Right cardiac atrium (tissue), 5 donors: ENCODE results near the gene RANBP2. TPM values are rescaled to one million over a fixed set of nuclear protein-coding genes. Genes with fewer than 3 reads are reported as not detected.
"Not testable (repeated sequence)": the region's sequence is repeated elsewhere in the genome, so short reads cannot be mapped to it uniquely, and the experiment has no call there.

Experiments
- ATAC-seq, 2 donors: fragments of 200-7000 bp; cut with Tn5 transposase; one replicate each; pipeline versions ENCODE4 v1.8.0 to v1.9.1; 2020; ENCODE audit warnings: moderate library complexity in 2 of 2, mild to moderate bottlenecking in 1 of 2
- DNase-seq, 3 donors: peaks; one replicate each; pipeline ENCODE4 v3.0.0-alpha.2; 2020
- H3K27ac ChIP-seq: one replicate; pipeline ENCODE4 v1.5.1; 2013; ENCODE audit warnings: mild to moderate bottlenecking, low read length, control low read depth, moderate library complexity
- H3K27me3 ChIP-seq: one replicate; pipeline ENCODE4 v1.6.1; 2013; ENCODE audit not compliant: control insufficient read depth, insufficient read depth
- H3K4me1 ChIP-seq: one replicate; pipeline ENCODE4 v1.6.1; 2013; ENCODE audit warnings: low read length; ENCODE audit not compliant: control insufficient read depth, insufficient read depth
- H3K4me3 ChIP-seq: one replicate; pipeline ENCODE4 v1.5.1; 2013; ENCODE audit warnings: low read length, control low read depth
- H3K9me3 ChIP-seq: one replicate; pipeline ENCODE4 v1.6.1; 2013; ENCODE audit warnings: low read length; ENCODE audit not compliant: control insufficient read depth
- WGBS: extraction: QIAGEN DNeasy Blood & Tissue Kit; methylation state at CpG from one replicate; pipeline ENCODE4 v1.1.7; 2013; 5-methylcytosine and 5-hydroxymethylcytosine counted together
- intact Hi-C, 4 donors: fragments of 100-400 bp; cut with DNase I; formaldehyde crosslinking; loops; one replicate each; pipeline versions ENCODE4 v1.11.0 to v1.14.0; 2022 to 2023
- polyA plus RNA-seq: library from polyadenylated mRNA; stranded (reverse); fragments of 200-250 nt; gene quantifications from one replicate; pipeline ENCODE4 v1.2.3, GENCODE V29; 2013
- total RNA-seq, 4 donors: library from RNA; stranded (reverse); fragmentation: NEBNext Ultra II Directional; extraction: Animal tissue kit (Norgen Biotek cat#: 25700); gene quantifications; one replicate each; pipeline ENCODE4 v1.2.1, GENCODE V29; 2021
- donor health status: healthy with polysubstance abuse.
- donor health status: DM: no; HTN: yes; CAD: no.
- donor health status: DM: no; HTN: no; CAD: no.
- donor health status: DM: no; HTN: yes; CAD: no; lungs with severe emphysema.
- donor health status: DM: yes; HTN: yes; CAD: no.

The RANBP2 gene
- total and polyA plus RNA-seq, 5 donors, result 15.8 to 70.4 (median 54.8) TPM

DNA sequence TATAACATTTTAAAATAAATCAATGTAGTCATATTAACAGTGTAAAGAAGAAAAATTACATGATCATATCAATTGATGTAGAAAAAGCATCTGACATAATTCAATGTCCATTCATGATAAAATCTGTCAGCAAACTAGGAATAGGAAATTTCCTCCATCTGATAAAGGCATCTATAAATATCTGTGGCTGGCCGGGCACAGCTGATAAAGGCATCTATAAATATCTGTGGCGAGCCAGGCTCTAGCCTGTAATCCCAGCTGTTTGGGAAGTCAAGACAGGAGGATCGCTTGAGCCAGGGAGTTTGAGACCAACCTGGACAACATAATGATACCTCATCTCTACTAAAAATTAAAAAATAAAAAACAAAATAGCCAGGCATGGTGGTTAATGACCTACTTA is 18.1 kb upstream of the RANBP2 start:
- 11% methylated on average over 3 of the region's 3 CpGs for WGBS
- intact Hi-C loops, result no loop called here
- Histone ChIP-seq H3K9me3 (no peaks in the 10 kb centered on the region), H3K4me1 (no peaks in the 10 kb centered on the region), H3K27me3 (no peaks in the 10 kb centered on the region), H3K27ac (no peak overlapping the region), H3K4me3 (no peak overlapping the region)
- DNase-seq (no peak), ATAC-seq (no peak)

DNA sequence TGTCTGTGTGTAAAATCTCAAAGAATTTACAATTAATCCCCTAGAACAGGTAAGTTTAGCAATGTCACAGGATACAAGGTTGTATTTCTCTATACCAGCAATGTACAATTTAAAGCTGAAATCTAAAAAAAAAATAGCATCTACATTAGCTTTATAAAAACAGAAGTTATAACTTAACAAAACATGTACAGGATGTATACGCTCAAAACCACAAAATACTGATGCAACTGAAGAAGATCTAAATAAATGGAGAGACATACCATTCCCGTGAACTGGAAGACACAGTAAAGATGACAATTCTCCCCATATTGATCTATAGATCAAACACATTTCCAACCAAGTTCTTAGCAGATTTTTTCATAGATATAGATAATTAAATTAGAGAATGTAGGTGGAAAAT is 17.5 kb upstream of the RANBP2 start:
- DNase-seq, result no peak
- H3K4me3 ChIP-seq, result no peak overlapping the region
- no peaks in the 10 kb centered on the region for H3K9me3 ChIP-seq
- 79% methylated on average over 2 of the region's 2 CpGs for WGBS
- intact Hi-C loops, result no loop called here
- no peaks in the 10 kb centered on the region for H3K27me3 ChIP-seq
- H3K27ac ChIP-seq, result no peak overlapping the region
- H3K4me1 ChIP-seq, result no peaks in the 10 kb centered on the region
- no peak for ATAC-seq

DNA sequence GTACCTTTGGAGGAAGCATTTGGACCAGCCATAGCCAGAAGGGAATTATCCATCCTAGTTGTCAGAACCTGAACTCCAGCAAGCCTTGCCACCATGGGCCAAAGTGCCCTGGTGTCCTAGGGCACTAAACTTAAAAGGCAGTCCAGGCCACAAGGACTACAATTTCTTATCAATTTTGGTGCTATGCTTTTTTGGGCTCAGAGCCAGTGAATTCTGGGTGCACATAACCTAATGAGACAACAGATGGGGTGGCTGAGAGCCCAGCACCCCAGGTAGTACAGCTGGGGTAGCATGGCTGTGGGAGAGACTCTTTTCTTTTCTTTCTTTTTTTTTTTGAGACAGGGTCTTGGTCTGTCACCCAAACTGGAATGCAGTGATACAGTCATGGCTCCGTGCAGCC is 14.4 kb upstream of the RANBP2 start:
- no peak for DNase-seq
- Histone ChIP-seq H3K4me1 (no peaks in the 10 kb centered on the region), H3K9me3 (no peaks in the 10 kb centered on the region), H3K27me3 (no peaks in the 10 kb centered on the region), H3K4me3 (no peak overlapping the region), H3K27ac (no peak overlapping the region)
- intact Hi-C loops, result no loop called here
- ATAC-seq, result no peak
- WGBS, result 91% methylated on average over 1 of the region's 1 CpG

GRCh38 chr2:108707300-108707699 is 12.0 kb upstream of the RANBP2 start:
- DNase-seq, result no peak
- Histone ChIP-seq H3K27me3 (no peaks in the 10 kb centered on the region), H3K4me3 (no peak overlapping the region), H3K4me1 (no peaks in the 10 kb centered on the region), H3K9me3 (no peaks in the 10 kb centered on the region), H3K27ac (no peak overlapping the region)
- intact Hi-C loops, result no loop called here
- no peak for ATAC-seq

DNA sequence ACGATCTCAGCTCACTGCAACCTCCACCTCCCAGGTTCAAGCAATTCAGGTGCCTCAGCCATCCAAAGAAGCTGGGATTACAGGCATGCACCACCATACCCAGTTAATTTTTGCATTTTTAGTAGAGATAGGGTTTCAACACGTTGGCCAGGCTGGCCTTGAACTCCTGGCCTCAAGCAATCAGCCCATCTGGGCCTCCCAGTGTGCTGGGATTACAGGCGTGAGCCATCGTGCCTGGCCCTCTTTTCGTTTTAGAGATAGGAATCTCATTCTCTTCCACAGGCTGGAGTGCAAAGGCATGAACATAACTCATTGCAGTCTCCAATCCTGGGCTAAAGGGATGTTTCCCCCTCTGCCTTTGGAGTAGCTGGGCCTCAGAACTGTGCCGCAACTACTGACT is 2.3 kb upstream of the RANBP2 start:
- H3K27me3 ChIP-seq, H3K4me3 ChIP-seq, H3K4me1 ChIP-seq, intact Hi-C loops, DNase-seq, H3K27ac ChIP-seq, ATAC-seq, H3K9me3 ChIP-seq: not testable (repeated sequence)
- 68% methylated on average over 6 of the region's 6 CpGs for whole genome bisulfite sequencing

GRCh38 chr2:108726048-108726447 is 6.8 kb downstream of the RANBP2 start:
- WGBS, result 78% methylated on average over 9 of the region's 9 CpGs
- H3K4me1 ChIP-seq, H3K4me3 ChIP-seq, ATAC-seq, intact Hi-C loops, DNase-seq, H3K27ac ChIP-seq, H3K9me3 ChIP-seq, H3K27me3 ChIP-seq: not testable (repeated sequence)

GRCh38 chr2:108734656-108735055 is 15.4 kb downstream of the RANBP2 start:
- intact Hi-C loops, DNase-seq, H3K27me3 ChIP-seq, H3K9me3 ChIP-seq, H3K4me3 ChIP-seq, H3K27ac ChIP-seq, H3K4me1 ChIP-seq, ATAC-seq: not testable (repeated sequence)
- 88% methylated on average over 6 of the region's 6 CpGs for WGBS

GRCh38 chr2:108757973-108758372 is 38.7 kb downstream of the RANBP2 start:
- ATAC-seq, H3K4me3 ChIP-seq, H3K4me1 ChIP-seq, H3K27ac ChIP-seq, H3K27me3 ChIP-seq, H3K9me3 ChIP-seq, intact Hi-C loops: not testable (repeated sequence)
- peak in 1 of 3 donors; percentile 9 for DNase-seq
- WGBS, result 96% methylated on average over 9 of the region's 9 CpGs

- DNase-seq, H3K9me3 ChIP-seq, H3K27me3 ChIP-seq, intact Hi-C loops, ATAC-seq, H3K27ac ChIP-seq, H3K4me3 ChIP-seq, H3K4me1 ChIP-seq: not testable (repeated sequence)
These were observed 43.3 kb downstream of the RANBP2 start for GRCh38 chr2:108762618-108763017.

GRCh38 chr2:108766671-108767070 is 47.4 kb downstream of the RANBP2 start:
- WGBS, result 91% methylated on average over 5 of the region's 5 CpGs
- H3K9me3 ChIP-seq, H3K27me3 ChIP-seq, H3K4me3 ChIP-seq, DNase-seq, ATAC-seq, H3K4me1 ChIP-seq, intact Hi-C loops, H3K27ac ChIP-seq: not testable (repeated sequence)

- H3K27me3 ChIP-seq, H3K27ac ChIP-seq, intact Hi-C loops, H3K4me1 ChIP-seq, H3K4me3 ChIP-seq, H3K9me3 ChIP-seq, DNase-seq, ATAC-seq: not testable (repeated sequence)
- 92% methylated on average over 1 of the region's 2 CpGs for WGBS
These were observed 48.6 kb downstream of the RANBP2 start for GRCh38 chr2:108767859-108768258.

DNA sequence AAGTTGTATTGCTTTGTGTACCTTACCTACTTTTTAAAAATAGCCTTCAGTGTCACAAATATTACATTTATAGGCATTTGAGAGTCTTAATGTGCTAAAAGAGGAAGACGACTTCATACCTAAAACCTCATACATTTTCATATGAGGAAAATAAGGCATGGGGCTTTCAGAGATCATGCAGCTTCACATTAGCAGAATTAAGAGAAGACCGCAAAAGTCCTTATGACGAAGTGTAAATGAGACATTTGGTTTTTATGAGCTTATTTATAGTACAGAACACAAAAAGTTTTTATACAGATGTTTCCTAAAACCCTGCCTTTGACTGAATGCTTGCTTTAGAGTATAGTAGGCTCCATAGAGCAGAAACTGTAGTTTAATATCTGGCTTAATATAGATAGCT is 57.2 kb downstream of the RANBP2 start:
- Histone ChIP-seq H3K27ac (no peak overlapping the region), H3K27me3 (no peaks in the 10 kb centered on the region), H3K9me3 (no peaks in the 10 kb centered on the region), H3K4me1 (no peaks in the 10 kb centered on the region), H3K4me3 (no peak overlapping the region)
- ATAC-seq (no peak), DNase-seq (no peak)
- 88% methylated on average over 3 of the region's 3 CpGs for WGBS
- intact Hi-C loops, result no loop called here
